ENCODE data around the gene TRIM71. TPM values are rescaled to one million over a fixed set of nuclear protein-coding genes. Genes with fewer than 3 reads are reported as not detected.

The TRIM71 gene
- total and polyA plus RNA-seq, 2 of the 13 experiments (the other 11 are each of a cell fraction or from before 2014, with no cell fraction given): 21.7 to 76.9 TPM

DNA sequence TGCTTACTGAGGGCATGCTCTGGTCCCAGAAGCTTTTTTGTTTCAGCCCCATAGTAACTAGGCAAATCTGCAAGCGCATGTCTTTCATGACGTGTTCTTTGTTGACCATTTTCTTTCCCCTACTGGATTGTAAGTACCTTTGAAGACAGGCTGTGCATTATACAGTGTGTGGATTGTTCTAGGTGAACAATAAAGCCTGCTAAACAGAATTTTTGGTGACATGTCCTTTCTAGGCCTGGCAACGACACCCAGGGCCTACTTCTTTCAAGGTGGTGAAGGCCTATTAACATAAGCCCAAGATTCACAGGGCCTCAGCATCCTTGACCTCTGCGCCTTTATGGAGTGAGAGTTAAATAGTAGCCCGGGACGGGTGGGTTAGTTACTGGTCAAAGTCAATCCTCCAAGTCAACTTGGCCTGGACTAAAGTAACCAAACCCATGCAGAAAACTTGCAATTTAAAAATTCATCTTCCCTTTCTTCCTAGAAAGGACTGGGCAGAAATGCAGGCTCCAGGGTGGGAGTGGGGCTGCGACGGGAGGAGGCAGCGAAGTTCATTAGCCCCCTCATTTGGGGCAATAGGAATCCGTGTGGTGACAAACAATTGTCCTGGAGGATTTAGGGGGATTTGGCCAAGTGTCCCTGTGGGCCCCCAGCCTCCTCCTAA is 37.6 kb upstream of the TRIM71 start (continued):
- TF ChIP-seq, protein P1, sequence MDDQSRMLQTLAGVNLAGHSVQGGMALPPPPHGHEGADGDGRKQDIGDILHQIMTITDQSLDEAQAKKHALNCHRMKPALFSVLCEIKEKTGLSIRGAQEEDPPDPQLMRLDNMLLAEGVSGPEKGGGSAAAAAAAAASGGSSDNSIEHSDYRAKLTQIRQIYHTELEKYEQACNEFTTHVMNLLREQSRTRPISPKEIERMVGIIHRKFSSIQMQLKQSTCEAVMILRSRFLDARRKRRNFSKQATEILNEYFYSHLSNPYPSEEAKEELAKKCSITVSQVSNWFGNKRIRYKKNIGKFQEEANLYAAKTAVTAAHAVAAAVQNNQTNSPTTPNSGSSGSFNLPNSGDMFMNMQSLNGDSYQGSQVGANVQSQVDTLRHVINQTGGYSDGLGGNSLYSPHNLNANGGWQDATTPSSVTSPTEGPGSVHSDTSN (CRISPR knock-in tag; IDR thresholded peaks at IDR 0.05; ENCODE audit: borderline replicate concordance): no peak
- TF ChIP-seq NR1H2 (CRISPR knock-in tag; IDR thresholded peaks at IDR 0.05; ENCODE audit: borderline replicate concordance, low read depth) (no peak), ZBTB38 (CRISPR knock-in tag; IDR thresholded peaks at IDR 0.05) (no peak), KAT8 (CRISPR knock-in tag; IDR thresholded peaks at IDR 0.05) (no peak; the same call in 1 of the 2 replicates), ZSCAN25 (CRISPR knock-in tag; IDR thresholded peaks at IDR 0.05) (no peak), ADNP (CRISPR knock-in tag; IDR thresholded peaks at IDR 0.05) (no peak), ZNF501 (CRISPR knock-in tag; IDR thresholded peaks at IDR 0.05) (peak; percentile 26; the same call in 1 of the 2 replicates), ZNF260 (CRISPR knock-in tag; IDR thresholded peaks at IDR 0.05; ENCODE audit: borderline replicate concordance, low read depth) (no peak), ZNF589 (CRISPR knock-in tag; conservative IDR thresholded peaks at IDR 0.05) (no peak), RAD21 (CRISPR knock-in tag; IDR thresholded peaks at IDR 0.05) (no peak), EED (CRISPR knock-in tag; IDR thresholded peaks at IDR 0.05) (no peak), ZNF382 (CRISPR knock-in tag; IDR thresholded peaks at IDR 0.05; ENCODE audit: borderline replicate concordance) (no peak), ZFP90 (CRISPR knock-in tag; IDR thresholded peaks at IDR 0.05; ENCODE audit: borderline replicate concordance) (no peak), TEAD3 (CRISPR knock-in tag; optimal IDR thresholded peaks at IDR 0.05; ENCODE audit: borderline replicate concordance) (no peak), ZNF788 (CRISPR knock-in tag; IDR thresholded peaks at IDR 0.05; ENCODE audit: borderline replicate concordance) (no peak; the same call in 1 of the 2 replicates), NFYB (CRISPR knock-in tag; IDR thresholded peaks at IDR 0.05) (no peak), ZKSCAN8 (CRISPR knock-in tag; IDR thresholded peaks at IDR 0.05; ENCODE audit: borderline replicate concordance) (no peak), MEF2D (CRISPR knock-in tag; IDR thresholded peaks at IDR 0.05) (no peak), FOXK2 (IDR thresholded peaks at IDR 0.05) (no peak; the same call in 1 of the 2 replicates), RARA (CRISPR knock-in tag; IDR thresholded peaks at IDR 0.05) (peak; percentile 51)
- TF ChIP-seq, protein P2, sequence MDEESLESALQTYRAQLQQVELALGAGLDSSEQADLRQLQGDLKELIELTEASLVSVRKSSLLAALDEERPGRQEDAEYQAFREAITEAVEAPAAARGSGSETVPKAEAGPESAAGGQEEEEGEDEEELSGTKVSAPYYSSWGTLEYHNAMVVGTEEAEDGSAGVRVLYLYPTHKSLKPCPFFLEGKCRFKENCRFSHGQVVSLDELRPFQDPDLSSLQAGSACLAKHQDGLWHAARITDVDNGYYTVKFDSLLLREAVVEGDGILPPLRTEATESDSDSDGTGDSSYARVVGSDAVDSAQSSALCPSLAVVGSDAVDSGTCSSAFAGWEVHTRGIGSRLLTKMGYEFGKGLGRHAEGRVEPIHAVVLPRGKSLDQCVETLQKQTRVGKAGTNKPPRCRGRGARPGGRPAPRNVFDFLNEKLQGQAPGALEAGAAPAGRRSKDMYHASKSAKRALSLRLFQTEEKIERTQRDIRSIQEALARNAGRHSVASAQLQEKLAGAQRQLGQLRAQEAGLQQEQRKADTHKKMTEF (CRISPR knock-in tag; IDR thresholded peaks at IDR 0.05): no peak
- TF ChIP-seq, protein P3, sequence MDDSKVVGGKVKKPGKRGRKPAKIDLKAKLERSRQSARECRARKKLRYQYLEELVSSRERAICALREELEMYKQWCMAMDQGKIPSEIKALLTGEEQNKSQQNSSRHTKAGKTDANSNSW (CRISPR knock-in tag; IDR thresholded peaks at IDR 0.05; ENCODE audit: borderline replicate concordance): no peak
- TF ChIP-seq, protein P4, sequence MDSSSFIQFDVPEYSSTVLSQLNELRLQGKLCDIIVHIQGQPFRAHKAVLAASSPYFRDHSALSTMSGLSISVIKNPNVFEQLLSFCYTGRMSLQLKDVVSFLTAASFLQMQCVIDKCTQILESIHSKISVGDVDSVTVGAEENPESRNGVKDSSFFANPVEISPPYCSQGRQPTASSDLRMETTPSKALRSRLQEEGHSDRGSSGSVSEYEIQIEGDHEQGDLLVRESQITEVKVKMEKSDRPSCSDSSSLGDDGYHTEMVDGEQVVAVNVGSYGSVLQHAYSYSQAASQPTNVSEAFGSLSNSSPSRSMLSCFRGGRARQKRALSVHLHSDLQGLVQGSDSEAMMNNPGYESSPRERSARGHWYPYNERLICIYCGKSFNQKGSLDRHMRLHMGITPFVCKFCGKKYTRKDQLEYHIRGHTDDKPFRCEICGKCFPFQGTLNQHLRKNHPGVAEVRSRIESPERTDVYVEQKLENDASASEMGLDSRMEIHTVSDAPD (CRISPR knock-in tag; IDR thresholded peaks at IDR 0.05): no peak
- TF ChIP-seq, protein P5, sequence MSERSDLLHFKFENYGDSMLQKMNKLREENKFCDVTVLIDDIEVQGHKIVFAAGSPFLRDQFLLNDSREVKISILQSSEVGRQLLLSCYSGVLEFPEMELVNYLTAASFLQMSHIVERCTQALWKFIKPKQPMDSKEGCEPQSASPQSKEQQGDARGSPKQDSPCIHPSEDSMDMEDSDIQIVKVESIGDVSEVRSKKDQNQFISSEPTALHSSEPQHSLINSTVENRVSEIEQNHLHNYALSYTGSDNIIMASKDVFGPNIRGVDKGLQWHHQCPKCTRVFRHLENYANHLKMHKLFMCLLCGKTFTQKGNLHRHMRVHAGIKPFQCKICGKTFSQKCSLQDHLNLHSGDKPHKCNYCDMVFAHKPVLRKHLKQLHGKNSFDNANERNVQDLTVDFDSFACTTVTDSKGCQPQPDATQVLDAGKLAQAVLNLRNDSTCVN (CRISPR knock-in tag; IDR thresholded peaks at IDR 0.05; ENCODE audit: borderline replicate concordance): no peak

Data from HepG2 (cell line).